B cell (primary cell): ENCODE data around the gene TEX9. TPM values are rescaled to one million over a fixed set of nuclear protein-coding genes. Genes with fewer than 3 reads are reported as not detected.

Experiments used
- ATAC-seq: fragments of 200-7000 bp; cut with Tn5 transposase; one replicate; pipeline ENCODE4 v1.10.0; 2021; ENCODE audit warnings: low read depth, mild to moderate bottlenecking, moderate number of reproducible peaks, moderate library complexity
- CTCF ChIA-PET: fragments of 350-600 bp; sonication (Branson Sonifier 250); formaldehyde crosslinking; loops from one replicate; lab custom pipeline; 2021; ENCODE audit warnings: antibody characterized with exemption, inconsistent platforms; lab: Charles Lee
- POLR2A ChIA-PET: fragments of 350-600 bp; sonication (Branson Sonifier 250); formaldehyde crosslinking; loops from one replicate; lab custom pipeline; 2021; ENCODE audit warnings: antibody characterized with exemption; lab: Charles Lee
- DNase-seq: peaks from one replicate; pipeline ENCODE4 v3.0.0; 2013
- H2AFZ ChIP-seq: 2 replicates; pipeline ENCODE4 v1.6.1; 2012; ENCODE audit warnings: mild to moderate bottlenecking, low read depth, low read length; ENCODE audit not compliant: insufficient read depth, poor library complexity, severe bottlenecking
- H3K27ac ChIP-seq, 2 donors: 1 replicate in 1 of 2; 2 replicates in 1 of 2; pipeline ENCODE4 v1.5.1; 2012 to 2013; ENCODE audit warnings: low read length in 2 of 2, mild to moderate bottlenecking in 2 of 2, moderate library complexity in 1 of 2
- H3K27me3 ChIP-seq, 4 experiments: fragments of 200-600 bp in 1 of 4; sonication (generic) in 1 of 4; replicated peaks in 1 of 4; 1 replicate in 2 of 4; 2 replicates in 2 of 4; pipeline versions ENCODE4 v1.6.1 to v1.7.0; 2013 to 2016; ENCODE audit warnings: low read length in 3 of 4, mild to moderate bottlenecking in 2 of 4, mixed read lengths in 1 of 4, moderate library complexity in 1 of 4; ENCODE audit not compliant: insufficient read depth in 4 of 4, control insufficient read depth in 3 of 4; ENCODE audit errors: control extremely low read depth in 1 of 4
- H3K36me3 ChIP-seq, 2 experiments: replicated peaks in 1 of 2; 1 replicate in 1 of 2; 2 replicates in 1 of 2; pipeline versions ENCODE4 v1.6.1 to v1.7.1; 2013; ENCODE audit warnings: low read length in 1 of 2; ENCODE audit not compliant: insufficient read depth in 2 of 2, control insufficient read depth in 1 of 2; ENCODE audit errors: control extremely low read depth in 1 of 2, extremely low read depth in 1 of 2
- H3K4me1 ChIP-seq, 2 donors: fragments of 200-600 bp in 1 of 2; sonication (generic) in 1 of 2; 1 replicate in 1 of 2; 2 replicates in 1 of 2; pipeline versions ENCODE4 v1.5.1 to v1.6.1; 2013 to 2017; ENCODE audit warnings: low read length in 2 of 2; ENCODE audit not compliant: control insufficient read depth in 2 of 2, insufficient read depth in 2 of 2
- H3K4me2 ChIP-seq: replicated peaks from 2 replicates; pipeline ENCODE3; 2012; ENCODE audit warnings: mild to moderate bottlenecking, low read depth, low read length; ENCODE audit not compliant: poor library complexity, severe bottlenecking
- H3K4me3 ChIP-seq, 5 experiments: fragments of 200-600 bp in 1 of 5; sonication (generic) in 1 of 5; 1 replicate in 3 of 5; 2 replicates in 2 of 5; pipeline versions ENCODE4 v1.5.1 to v1.7.0; 2011 to 2016; ENCODE audit warnings: low read length in 4 of 5, mild to moderate bottlenecking in 4 of 5, low read depth in 2 of 5, control low read depth in 1 of 5, moderate library complexity in 1 of 5; ENCODE audit not compliant: insufficient read depth in 1 of 5; ENCODE audit errors: control extremely low read depth in 1 of 5, extremely low read depth in 1 of 5
- H3K79me2 ChIP-seq: fragments of 200-600 bp; sonication (generic); one replicate; pipeline ENCODE4 v1.6.0; 2016; ENCODE audit warnings: low read length; ENCODE audit not compliant: control insufficient read depth, insufficient read depth
- H3K9ac ChIP-seq: fragments of 200-600 bp; sonication (generic); 2 replicates; pipeline ENCODE4 v1.6.1; 2017; ENCODE audit warnings: mild to moderate bottlenecking, low read length, moderate library complexity
- H3K9me3 ChIP-seq, 3 donors: one replicate each; pipeline versions ENCODE4 v1.6.1 to v1.7.1; 2013; ENCODE audit warnings: low read length in 2 of 3; ENCODE audit not compliant: control insufficient read depth in 2 of 3, insufficient read depth in 1 of 3; ENCODE audit errors: control extremely low read depth in 1 of 3
- H4K20me1 ChIP-seq: 2 replicates; pipeline ENCODE4 v1.6.0; 2012; ENCODE audit warnings: mild to moderate bottlenecking, low read length; ENCODE audit not compliant: insufficient read depth, control insufficient read depth, poor library complexity, severe bottlenecking
- H3K27ac Mint-ChIP-seq: one replicate; pipeline ENCODE4 v1.8.0; 2021; ENCODE audit warnings: mixed read lengths
- H3K27me3 Mint-ChIP-seq: one replicate; pipeline ENCODE4 v1.8.0; 2021; ENCODE audit warnings: mixed read lengths
- H3K4me1 Mint-ChIP-seq: one replicate; pipeline ENCODE4 v1.8.0; 2021; ENCODE audit warnings: mixed read lengths
- H3K4me3 Mint-ChIP-seq: one replicate; pipeline ENCODE4 v1.8.0; 2021; ENCODE audit warnings: mixed read lengths
- H3K9me3 Mint-ChIP-seq: one replicate; pipeline ENCODE4 v1.8.0; 2022; ENCODE audit warnings: mixed read lengths; ENCODE audit not compliant: insufficient read depth
- CTCF ChIP-seq: fragments of 200-600 bp; IDR thresholded peaks from one replicate; pipeline ENCODE4 v1.8.0; 2022; ENCODE audit warnings: antibody characterized with exemption, mild to moderate bottlenecking
- EZH2 ChIP-seq: IDR thresholded peaks from 2 replicates; pipeline ENCODE4 v1.6.1; 2012; ENCODE audit warnings: borderline replicate concordance, low read depth, mild to moderate bottlenecking, moderate library complexity, low read length; ENCODE audit not compliant: insufficient read depth, poor library complexity, severe bottlenecking
- WGBS: methylation state at CpG from one replicate; pipeline ENCODE4 v1.1.5; 2013; ENCODE audit warnings: missing lambda C conversion rate; ENCODE audit not compliant: insufficient coverage; 5-methylcytosine and 5-hydroxymethylcytosine counted together
- intact Hi-C: fragments of 100-400 bp; cut with micrococcal nuclease; formaldehyde crosslinking; loops from one replicate; pipeline ENCODE4 v1.10.0; 2022
- polyA plus RNA-seq: library from polyadenylated mRNA; depleted of rRNA; stranded (reverse); fragments of >200 nt; gene quantifications from 2 replicates; pipeline ENCODE4 v1.2.3, GENCODE V29; 2012
- total RNA-seq, 2 donors: library from RNA; stranded (reverse); fragments of 120-200 nt in 1 of 2; gene quantifications; 1 replicate in 1 of 2; 2 replicates in 1 of 2; pipeline versions ENCODE4 v1.2.3 to v1.2.4, GENCODE V29; 2013 to 2022

Gene TEX9
- total and polyA plus RNA-seq, 2 donors (not counting 1 experiment from before 2014, with no cell fraction given), result 7.6 to 43.1 TPM

- Histone ChIP-seq H3K9ac (no peak overlapping the region), H2AFZ (no peak overlapping the region), H4K20me1 (no peaks in the 10 kb centered on the region), H3K27ac (no peak overlapping the region), H3K79me2 (no peaks in the 10 kb centered on the region), H3K4me1 (no peaks in the 10 kb centered on the region), H3K27me3 (peaks cover 0 to 3% (median 2%) of the 10 kb centered on the region in 4 experiments), H3K9me3 (peaks cover 0 to 9% (median 0%) of the 10 kb centered on the region in 3 donors), H3K4me2 (no peak overlapping the region), H3K36me3 (no peaks in the 10 kb centered on the region), H3K4me3 (no peak overlapping the region)
- intact Hi-C loops, result no loop called here
- H3K4me1 Mint-ChIP-seq, result no peaks in the 10 kb centered on the region
- H3K4me3 Mint-ChIP-seq, result no peak overlapping the region
- H3K27me3 Mint-ChIP-seq, result no peaks in the 10 kb centered on the region
- TF ChIP-seq EZH2 (no peak), CTCF (no peak)
- POLR2A ChIA-PET, result no interaction called here
- DNase-seq, result no peak
- CTCF ChIA-PET, result no interaction called here
- no peak for ATAC-seq
- H3K27ac Mint-ChIP-seq, result no peak overlapping the region
- no peaks in the 10 kb centered on the region for H3K9me3 Mint-ChIP-seq
- WGBS, result no CpG with 5 or more reads among the region's 3 CpGs
Measured at GRCh38 chr15:56325186-56325585, 40.0 kb upstream of the TEX9 start.

- H3K4me3 Mint-ChIP-seq, result no peak overlapping the region
- peaks cover 3% of the 10 kb centered on the region for H3K9me3 Mint-ChIP-seq
- TF ChIP-seq CTCF (no peak), EZH2 (no peak)
- peaks cover 0 to 9% (median 2%) of the 10 kb centered on the region in 3 donors for H3K9me3 ChIP-seq
- POLR2A ChIA-PET, result no interaction called here
- no peak overlapping the region for H3K27ac Mint-ChIP-seq
- H3K4me3 ChIP-seq, result no peak overlapping the region
- H3K4me1 Mint-ChIP-seq, result no peaks in the 10 kb centered on the region
- no peaks in the 10 kb centered on the region for H3K4me1 ChIP-seq
- no peak overlapping the region for H3K27ac ChIP-seq
- ATAC-seq, result no peak
- no peak overlapping the region for H3K4me2 ChIP-seq
- H4K20me1 ChIP-seq, result no peaks in the 10 kb centered on the region
- H3K27me3 Mint-ChIP-seq, result no peaks in the 10 kb centered on the region
- DNase-seq, result no peak
- H3K79me2 ChIP-seq, result no peaks in the 10 kb centered on the region
- peaks cover 0 to 3% (median 2%) of the 10 kb centered on the region in 4 experiments for H3K27me3 ChIP-seq
- no peak overlapping the region for H3K9ac ChIP-seq
- intact Hi-C loops, result no loop called here
- WGBS, result 96% methylated on average over 4 of the region's 6 CpGs
- CTCF ChIA-PET, result no interaction called here
- H3K36me3 ChIP-seq, result no peaks in the 10 kb centered on the region
- no peak overlapping the region for H2AFZ ChIP-seq
Measured at GRCh38 chr15:56327721-56328502, 37.3 kb upstream of the TEX9 start.
